ENCODE measurements around the gene RAPGEF4. TPM values are rescaled to one million over a fixed set of nuclear protein-coding genes. Genes with fewer than 3 reads are reported as not detected.

RAPGEF4 gene
- total RNA-seq, 1 experiment from 2014 or later: 0.59 TPM

DNA sequence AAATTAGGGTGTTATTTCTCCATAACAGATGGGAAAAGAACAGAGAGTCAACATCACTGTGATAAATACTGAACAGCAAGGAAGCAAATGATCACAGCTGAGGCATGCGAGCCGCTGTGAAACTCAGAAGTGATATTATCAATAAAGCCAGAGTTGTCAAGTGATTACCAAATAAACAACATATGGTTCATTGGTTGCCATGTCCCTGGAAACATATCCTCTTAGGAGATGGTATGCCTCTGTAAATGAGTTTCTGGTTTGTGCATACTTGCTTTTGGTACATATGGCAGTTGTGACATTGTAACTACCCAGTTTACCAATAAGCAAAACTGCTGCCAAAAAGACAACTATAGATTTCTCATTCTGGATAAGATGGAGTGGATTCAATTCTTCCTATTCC lies 23.8 kb downstream of the RAPGEF4 start:
- Histone ChIP-seq H3K4me3 (replicated peaks in 1 of 2; ENCODE audit: low read depth in 1 of 2, low read length in 2 of 2) (no peak overlapping the region), H4K20me1 (ENCODE audit: insufficient read depth) (no peaks in the 10 kb centered on the region), H3K79me2 (ENCODE audit: insufficient read depth, low read length) (no peaks in the 10 kb centered on the region), H3K4me1 (ENCODE audit: control insufficient read depth in 1 of 2, insufficient read depth in 2 of 2, low read length in 2 of 2) (no peaks in the 10 kb centered on the region), H3K27me3 (ENCODE audit: insufficient read depth, low read length) (no peaks in the 10 kb centered on the region), H3K27ac (ENCODE audit: low read depth, low read length) (no peak overlapping the region), H3K9me2 (ENCODE audit: insufficient read depth) (no peaks in the 10 kb centered on the region), H3K36me3 (ENCODE audit: control insufficient read depth in 1 of 2, insufficient read depth in 2 of 2, low read length in 2 of 2) (no peaks in the 10 kb centered on the region), H3K4me2 (ENCODE audit: low read length) (no peak overlapping the region), H2AFZ (ENCODE audit: low read depth, low read length, poor library complexity, severe bottlenecking) (no peak overlapping the region), H3K9ac (ENCODE audit: low read length) (no peak overlapping the region), H3K9me3 (ENCODE audit: control insufficient read depth in 1 of 2, insufficient read depth in 1 of 2, low read depth in 1 of 2, low read length in 2 of 2) (no peaks in the 10 kb centered on the region; a peak in 1 of 4 replicates)
- TF ChIP-seq, protein P1, sequence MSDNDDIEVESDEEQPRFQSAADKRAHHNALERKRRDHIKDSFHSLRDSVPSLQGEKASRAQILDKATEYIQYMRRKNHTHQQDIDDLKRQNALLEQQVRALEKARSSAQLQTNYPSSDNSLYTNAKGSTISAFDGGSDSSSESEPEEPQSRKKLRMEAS (IDR thresholded peaks at IDR 0.05): no peak
- TF ChIP-seq TCF7L2 (IDR thresholded peaks at IDR 0.05; ENCODE audit: borderline replicate concordance, extremely low read depth, insufficient read depth, insufficient read length) (no peak), JUND (IDR thresholded peaks at IDR 0.05) (no peak), CTCF (IDR thresholded peaks at IDR 0.05 in 2 of 3, conservative IDR thresholded peaks at IDR 0.05 in 1 of 3; ENCODE audit: borderline replicate concordance in 1 of 3, insufficient read depth in 1 of 3, low read depth in 2 of 3, low read length in 2 of 3) (no peak), CBX3 (IDR thresholded peaks at IDR 0.05; ENCODE audit: low read depth) (no peak), SP1 (IDR thresholded peaks at IDR 0.05; ENCODE audit: low read depth) (no peak), RAD21 (IDR thresholded peaks at IDR 0.05; ENCODE audit: low read depth) (no peak), ZFX (IDR thresholded peaks at IDR 0.05) (no peak), SRF (IDR thresholded peaks at IDR 0.05; ENCODE audit: low read depth) (no peak), FOSL1 (IDR thresholded peaks at IDR 0.05; ENCODE audit: low read depth) (no peak), CEBPB (IDR thresholded peaks at IDR 0.05; ENCODE audit: low read depth) (no peak)
- CTCF ChIA-PET: no interaction called here
- RAD21 ChIA-PET (ENCODE audit: low non-redundant PET in 1 of 2, low total read pairs in 2 of 2, uncharacterized antibody in 2 of 2, unreplicated experiment in 2 of 2): no interaction called here
- intact Hi-C loops (cut with micrococcal nuclease): no loop called here
- no TSS peak for BruUV-seq (replicated peaks)
- DNase-seq (ENCODE audit: low read depth, low spot score): no peak
- no peak for ATAC-seq
- POLR2A ChIA-PET: no interaction called here
